A549 (cell line): Measurements from ENCODE around the gene NHSL1. TPM values are rescaled to one million over a fixed set of nuclear protein-coding genes. Genes with fewer than 3 reads are reported as not detected.

ENCODE experiments used
- ATAC-seq, 2 experiments: fragments of 200-7000 bp in 1 of 2; fragments of >200 bp in 1 of 2; cut with Nextera tagmentation in 1 of 2; cut with Tn5 transposase in 1 of 2; 3 replicates each; pipeline versions ENCODE4 v1.8.0 to v1.9.1; 2018 to 2020; ENCODE audit warnings: mild to moderate bottlenecking in 1 of 2, moderate library complexity in 1 of 2
- CTCF ChIA-PET: fragments of 300-600 bp; sonication (Branson Sonifier 250); formaldehyde crosslinking; extraction: SDS; loops from one replicate; lab custom pipeline; 2021; ENCODE audit warnings: antibody characterized with exemption, inconsistent platforms; lab: Yijun Ruan, JAX
- POLR2A ChIA-PET: fragments of 350-600 bp; formaldehyde crosslinking; extraction: SDS; loops from one replicate; lab custom pipeline; 2021; ENCODE audit warnings: antibody characterized with exemption, inconsistent platforms; lab: Yijun Ruan, JAX
- DNase-seq, 2 experiments: peaks; one replicate each; pipeline versions ENCODE4 v3.0.0 to v3.0.0-alpha.2; 2011 to 2016; ENCODE audit warnings: low read depth in 1 of 2, low spot score in 1 of 2
- FAIRE-seq: peaks from 2 replicates; lab custom pipeline; 2011; peaks lifted over from hg19 to GRCh38; lab: Jason Lieb, UNC
- H3K27ac ChIP-seq, 2 experiments: fragments of >200 bp; sonication (Bioruptor Twin); formaldehyde crosslinking; 3 replicates each; pipeline ENCODE4 v1.5.1; 2016 to 2017
- H3K4me1 ChIP-seq: fragments of >200 bp; sonication (Bioruptor Twin); formaldehyde crosslinking; 3 replicates; pipeline ENCODE4 v1.6.1; 2016
- H3K4me2 ChIP-seq: fragments of >200 bp; sonication (Bioruptor Twin); formaldehyde crosslinking; 3 replicates; pipeline ENCODE4 v1.6.1; 2016
- H3K4me3 ChIP-seq: fragments of >200 bp; sonication (Bioruptor Twin); formaldehyde crosslinking; 3 replicates; pipeline ENCODE4 v1.5.1; 2016
- H3K9me3 ChIP-seq: fragments of >200 bp; sonication (Bioruptor Twin); formaldehyde crosslinking; 3 replicates; pipeline ENCODE4 v1.6.1; 2016
- ATOH8 ChIP-seq: fragments of 250-450 bp; sonication (Bioruptor Pico); IDR thresholded peaks from 2 replicates; pipeline ENCODE4 v1.5.0; 2020; ENCODE audit warnings: low read depth, mild to moderate bottlenecking, moderate library complexity
- CBX2 ChIP-seq: fragments of 200-600 bp; sonication (generic); IDR thresholded peaks from 2 replicates; pipeline ENCODE4 v1.6.1; 2016; ENCODE audit warnings: low read depth, mild to moderate bottlenecking, borderline replicate concordance
- CBX8 ChIP-seq: fragments of 200-600 bp; sonication (generic); IDR thresholded peaks from 2 replicates; pipeline ENCODE4 v1.6.1; 2016
- CEBPB ChIP-seq, 2 experiments: fragments of >200 bp in 1 of 2; sonication (Bioruptor Twin) in 1 of 2; formaldehyde crosslinking in 1 of 2; IDR thresholded peaks; 2 replicates each; pipeline ENCODE4 v1.6.1; 2012 to 2016
- CHD2 ChIP-seq: fragments of 150-350 bp; IDR thresholded peaks from 2 replicates; pipeline ENCODE4 v1.6.1; 2014; ENCODE audit warnings: low read length; ENCODE audit not compliant: partially characterized antibody
- EHMT2 ChIP-seq: fragments of 200-600 bp; sonication (generic); IDR thresholded peaks from 2 replicates; pipeline ENCODE4 v1.6.1; 2016; ENCODE audit warnings: antibody characterized with exemption, low read depth, mild to moderate bottlenecking, moderate library complexity
- ELK1 ChIP-seq: fragments of 150-350 bp; IDR thresholded peaks from 2 replicates; pipeline ENCODE4 v1.6.1; 2014; ENCODE audit warnings: low read depth, mild to moderate bottlenecking, low read length
- EP300 ChIP-seq, 2 experiments: fragments of >200 bp; sonication (Bioruptor Twin); formaldehyde crosslinking; IDR thresholded peaks; 2 replicates in 1 of 2; 3 replicates in 1 of 2; pipeline ENCODE4 v1.6.1; 2016 to 2017
- ESRRA ChIP-seq: fragments of 150-350 bp; IDR thresholded peaks from 2 replicates; pipeline ENCODE4 v1.6.1; 2014; ENCODE audit warnings: mild to moderate bottlenecking, low read length, borderline replicate concordance
- FOSB ChIP-seq: fragments of 250-450 bp; sonication (Bioruptor Pico); IDR thresholded peaks from 2 replicates; pipeline ENCODE4 v1.5.0; 2020; ENCODE audit warnings: mild to moderate bottlenecking, moderate library complexity
- FOSL2 ChIP-seq, 2 experiments: fragments of 450-650 bp in 1 of 2; fragments of >200 bp in 1 of 2; sonication (Bioruptor Twin) in 1 of 2; formaldehyde crosslinking; IDR thresholded peaks; 2 replicates each; pipeline versions ENCODE4 v1.5.0 to v1.6.1; 2016 to 2020; ENCODE audit warnings: mild to moderate bottlenecking in 1 of 2, moderate library complexity in 1 of 2
- HDAC2 ChIP-seq: fragments of 200-600 bp; sonication (generic); IDR thresholded peaks from 2 replicates; pipeline ENCODE4 v1.6.1; 2016
- HES2 ChIP-seq: fragments of >200 bp; sonication (Bioruptor Twin); formaldehyde crosslinking; IDR thresholded peaks from 2 replicates; pipeline ENCODE4 v1.6.1; 2016
- HEYL ChIP-seq: fragments of 250-450 bp; sonication (Bioruptor Pico); IDR thresholded peaks from 2 replicates; pipeline ENCODE4 v1.8.0; 2021; ENCODE audit warnings: mild to moderate bottlenecking, moderate library complexity
- HOXB13 ChIP-seq: fragments of 250-450 bp; sonication (Bioruptor Pico); IDR thresholded peaks from 2 replicates; pipeline ENCODE4 v1.5.0; 2020; ENCODE audit warnings: low read depth, mild to moderate bottlenecking, moderate library complexity
- JUNB ChIP-seq: fragments of >200 bp; sonication (Bioruptor Twin); formaldehyde crosslinking; IDR thresholded peaks from 2 replicates; pipeline ENCODE4 v1.6.1; 2016
- KDM1A ChIP-seq: fragments of 200-600 bp; sonication (generic); IDR thresholded peaks from 2 replicates; pipeline ENCODE4 v1.6.1; 2016; ENCODE audit warnings: low read depth, mild to moderate bottlenecking
- MAX ChIP-seq: IDR thresholded peaks from 2 replicates; pipeline ENCODE4 v1.6.1; 2012
- MAZ ChIP-seq: fragments of 150-350 bp; IDR thresholded peaks from 2 replicates; pipeline ENCODE4 v1.6.1; 2014; ENCODE audit warnings: antibody characterized with exemption, low read depth, low read length, borderline replicate concordance
- MYC ChIP-seq: IDR thresholded peaks from 2 replicates; pipeline ENCODE4 v1.6.1; 2012; ENCODE audit warnings: mild to moderate bottlenecking, inconsistent platforms, low read length, improper control_type of control experiment, borderline replicate concordance
- NPAS2 ChIP-seq: fragments of 250-450 bp; sonication (Bioruptor Pico); IDR thresholded peaks from 2 replicates; pipeline ENCODE4 v1.8.0; 2022; ENCODE audit warnings: mild to moderate bottlenecking, moderate library complexity, borderline replicate concordance
- NR3C1 ChIP-seq: fragments of >200 bp; sonication (Bioruptor Twin); formaldehyde crosslinking; IDR thresholded peaks from 3 replicates; pipeline ENCODE4 v1.6.1; 2017
- PBX3 ChIP-seq: IDR thresholded peaks from 2 replicates; pipeline ENCODE4 v1.6.1; 2012
- POLR2A ChIP-seq: IDR thresholded peaks from 2 replicates; pipeline ENCODE4 v1.6.1; 2012; ENCODE audit warnings: mild to moderate bottlenecking, low read length
- RAD21 ChIP-seq, 2 experiments: fragments of >200 bp in 1 of 2; sonication (Bioruptor Twin) in 1 of 2; formaldehyde crosslinking in 1 of 2; IDR thresholded peaks in 1 of 2; conservative IDR thresholded peaks in 1 of 2; 2 replicates in 1 of 2; 3 replicates in 1 of 2; pipeline ENCODE4 v1.6.1; 2012 to 2018; ENCODE audit warnings: inconsistent platforms in 1 of 2
- RARB ChIP-seq: fragments of 250-450 bp; sonication (Bioruptor Pico); IDR thresholded peaks from 2 replicates; pipeline ENCODE4 v1.8.0; 2021; ENCODE audit warnings: mild to moderate bottlenecking, moderate library complexity
- RCOR1 ChIP-seq: fragments of 150-350 bp; IDR thresholded peaks from 2 replicates; pipeline ENCODE4 v1.6.1; 2014; ENCODE audit warnings: antibody characterized with exemption, low read length, low read depth
- RNF2 ChIP-seq: fragments of 200-600 bp; sonication (generic); IDR thresholded peaks from 2 replicates; pipeline ENCODE4 v1.6.1; 2016; ENCODE audit warnings: low read depth, mild to moderate bottlenecking, antibody characterized with exemption, moderate library complexity, borderline replicate concordance
- SMC3 ChIP-seq: fragments of >200 bp; sonication (Bioruptor Twin); formaldehyde crosslinking; IDR thresholded peaks from 3 replicates; pipeline ENCODE4 v1.6.1; 2018; ENCODE audit warnings: inconsistent platforms
- SREBF2 ChIP-seq: fragments of 450-650 bp; IDR thresholded peaks from 2 replicates; pipeline ENCODE4 v1.6.1; 2014; ENCODE audit warnings: mild to moderate bottlenecking, moderate library complexity
- TP53 ChIP-seq: fragments of 250-450 bp; sonication (Bioruptor Pico); IDR thresholded peaks from 2 replicates; pipeline ENCODE4 v1.5.0; 2021; ENCODE audit warnings: mild to moderate bottlenecking, moderate library complexity
- USF2 ChIP-seq: fragments of 450-650 bp; IDR thresholded peaks from 2 replicates; pipeline ENCODE4 v1.6.1; 2014; ENCODE audit warnings: antibody characterized with exemption
- ZC3H11A ChIP-seq: fragments of 450-650 bp; IDR thresholded peaks from 2 replicates; pipeline ENCODE4 v1.6.1; 2014; ENCODE audit warnings: antibody characterized with exemption, mild to moderate bottlenecking
- ZFP36 ChIP-seq: fragments of 450-650 bp; IDR thresholded peaks from 2 replicates; pipeline ENCODE4 v1.6.1; 2014; ENCODE audit warnings: borderline replicate concordance; ENCODE audit not compliant: partially characterized antibody
- WGBS: methylation state at CpG from one replicate; pipeline ENCODE4 v1.1.6; 2017; ENCODE audit errors: missing lambda C conversion rate; 5-methylcytosine and 5-hydroxymethylcytosine counted together
- polyA plus RNA-seq, 4 experiments: library from polyadenylated mRNA; depleted of rRNA in 3 of 4; stranded (reverse); fragments of >200 nt; fragmentation: RNase III in 1 of 4; extraction: RNeasy Plus Mini Kit Qiagen cat#74134 plus additional on column Dnase treatment in 1 of 4; gene quantifications; 2 replicates in 3 of 4; 3 replicates in 1 of 4; pipeline ENCODE4 v1.2.3, GENCODE V29; 2011 to 2017

The NHSL1 gene
- polyA plus RNA-seq, 2 of the 4 experiments (the other 2 are of a cell fraction) = 1.6 to 2.8 TPM

GRCh38 chr6:138545621-138545980 is 46.3 kb upstream of the NHSL1 start (continued):
- no peak for TF ChIP-seq ZFP36
- TF ChIP-seq NR3C1 = no peak
- TF ChIP-seq ESRRA = no peak
- no peak for TF ChIP-seq RNF2
- no peak for TF ChIP-seq HDAC2
- TF ChIP-seq PBX3 = no peak
- TF ChIP-seq SMC3 = no peak
- no peak for TF ChIP-seq HEYL (CRISPR knock-in tag)
- no peak for TF ChIP-seq FOSL2 (IDR thresholded peaks at IDR 0.05)
- TF ChIP-seq FOSL2 (CRISPR knock-in tag; IDR thresholded peaks at IDR 0.05) = no peak

- DNase-seq = no peak
- H3K27ac ChIP-seq = no peak overlapping the region
- FAIRE-seq = no peak
- peaks cover 28% of the 10 kb centered on the region for H3K4me1 ChIP-seq
- H3K9me3 ChIP-seq = no peaks in the 10 kb centered on the region
- WGBS = 80% methylated on average over 3 of the region's 3 CpGs
- ChIA-PET CTCF (no interaction called here), POLR2A (no interaction called here)
- no peak for TF ChIP-seq CBX8
- TF ChIP-seq HES2 = no peak
- no peak for TF ChIP-seq MAX
- no peak for TF ChIP-seq CHD2
- TF ChIP-seq MAZ = no peak
- no peak for TF ChIP-seq EHMT2
- TF ChIP-seq JUNB = no peak
- TF ChIP-seq POLR2A = no peak
- no peak for TF ChIP-seq ESRRA
- TF ChIP-seq TP53 (CRISPR knock-in tag) = no peak
- no peak for TF ChIP-seq ATOH8 (CRISPR knock-in tag)
- TF ChIP-seq NPAS2 (CRISPR knock-in tag) = no peak
- no peak for TF ChIP-seq HDAC2
- TF ChIP-seq MYC = no peak
- TF ChIP-seq EP300 (IDR thresholded peaks at IDR 0.05) = no peak
- ATAC-seq = no peak
- H3K4me2 ChIP-seq = no peak overlapping the region
- H3K4me3 ChIP-seq = no peak overlapping the region
Measured at GRCh38 chr6:138544501-138544900, 45.2 kb upstream of the NHSL1 start.

GRCh38 chr6:138543657-138544056 is 44.4 kb upstream of the NHSL1 start:
- POLR2A ChIA-PET = no interaction called here

More at GRCh38 chr6:138543657-138544056, 44.4 kb upstream of the NHSL1 start:
- Histone ChIP-seq H3K27ac (no peak overlapping the region), H3K4me1 (peaks cover 27% of the 10 kb centered on the region), H3K4me3 (no peak overlapping the region), H3K4me2 (no peak overlapping the region), H3K9me3 (no peaks in the 10 kb centered on the region)
- TF ChIP-seq USF2 = no peak
- no peak for TF ChIP-seq FOSB (CRISPR knock-in tag)
- no peak for TF ChIP-seq RAD21 (conservative IDR thresholded peaks at IDR 0.05 in 1 of 2, IDR thresholded peaks at IDR 0.05 in 1 of 2)
- TF ChIP-seq ZC3H11A = no peak
- no peak for TF ChIP-seq MYC
- TF ChIP-seq NR3C1 = no peak
- no peak for TF ChIP-seq CBX2
- TF ChIP-seq FOSL2 (IDR thresholded peaks at IDR 0.05) = no peak
- TF ChIP-seq FOSL2 (CRISPR knock-in tag; IDR thresholded peaks at IDR 0.05) = no peak
- no peak for TF ChIP-seq SMC3
- TF ChIP-seq NPAS2 (CRISPR knock-in tag) = no peak
- no peak for TF ChIP-seq RARB (CRISPR knock-in tag)
- no peak for TF ChIP-seq CEBPB (IDR thresholded peaks at IDR 0.05)
- TF ChIP-seq HOXB13 (CRISPR knock-in tag) = no peak
- no peak for TF ChIP-seq ELK1
- TF ChIP-seq SREBF2 = no peak
- no peak for TF ChIP-seq RCOR1
- TF ChIP-seq KDM1A = no peak
- 92% methylated on average over 4 of the region's 4 CpGs for WGBS
- DNase-seq (no peak), ATAC-seq (no peak), FAIRE-seq (no peak)
- CTCF ChIA-PET = interaction anchor here (1.1 kb wide), 1 partner anchor 114 kb away, joined by 3 read pairs; no protein-coding TSS in a partner anchor
